ENCODE measurements around the gene KRT75.

GRCh38 chr12:52418576-52419110, 15.5 kb downstream of the KRT75 start:
- no peak for TF ChIP-seq CTCF (IDR thresholded peaks at IDR 0.05; ENCODE audit: low read depth, low read length)
- TF ChIP-seq EZH2phosphoT487 (IDR thresholded peaks at IDR 0.05; ENCODE audit: low read depth) = no peak

Measured in OCI-LY3 (cell line).